Measurements from ENCODE around the gene SLC24A3.

- TF ChIP-seq CTCF (IDR thresholded peaks at IDR 0.05; ENCODE audit: poor library complexity) (no peak), EZH2 (IDR thresholded peaks at IDR 0.05; ENCODE audit: borderline replicate concordance) (no peak), EZH2phosphoT487 (IDR thresholded peaks at IDR 0.05; ENCODE audit: low read depth, severe bottlenecking, unreplicated experiment) (no peak)
These were observed 40.9 kb downstream of the SLC24A3 start for GRCh38 chr20:19253316-19253715.
